CD4-positive, alpha-beta T cell treated with Interferon gamma for 1 hour (primary cell): Measurements from ENCODE around the gene ARHGAP44.

ENCODE experiments used
- DNase-seq: peaks from one replicate; pipeline ENCODE4 v3.0.0-alpha.2; 2020

ARHGAP44 gene

GRCh38 chr17:12907477-12907876 lies 118.2 kb downstream of the ARHGAP44 start:
- DNase-seq: no peak

- DNase-seq: no peak
Measured at GRCh38 chr17:12909046-12909445, 119.7 kb downstream of the ARHGAP44 start.

GRCh38 chr17:12909511-12909910 lies 120.2 kb downstream of the ARHGAP44 start:
- no peak for DNase-seq

- DNase-seq: no peak
Measured at GRCh38 chr17:12911239-12911638, 121.9 kb downstream of the ARHGAP44 start.

- no peak for DNase-seq
Measured at GRCh38 chr17:12917399-12917798, 128.1 kb downstream of the ARHGAP44 start.

GRCh38 chr17:12918142-12918541 lies 128.8 kb downstream of the ARHGAP44 start:
- no peak for DNase-seq

GRCh38 chr17:12922120-12922519 lies 132.8 kb downstream of the ARHGAP44 start:
- no peak for DNase-seq

- DNase-seq: no peak
Measured at GRCh38 chr17:12924614-12925013, 135.3 kb downstream of the ARHGAP44 start.

GRCh38 chr17:12927001-12927400 lies 137.7 kb downstream of the ARHGAP44 start:
- no peak for DNase-seq

- no peak for DNase-seq
Measured at GRCh38 chr17:12927541-12928425, 138.5 kb downstream of the ARHGAP44 start.

GRCh38 chr17:12928736-12929135 lies 139.4 kb downstream of the ARHGAP44 start:
- no peak for DNase-seq

GRCh38 chr17:12936501-12936900 lies 147.2 kb downstream of the ARHGAP44 start:
- no peak for DNase-seq

GRCh38 chr17:12940699-12941098 lies 151.4 kb downstream of the ARHGAP44 start:
- no peak for DNase-seq

GRCh38 chr17:12947047-12947446 lies 157.7 kb downstream of the ARHGAP44 start:
- no peak for DNase-seq

- DNase-seq: no peak
Measured at GRCh38 chr17:12952012-12952411, 162.7 kb downstream of the ARHGAP44 start.

- DNase-seq: no peak
Measured at GRCh38 chr17:12953156-12953555, 163.9 kb downstream of the ARHGAP44 start.

- DNase-seq: no peak
Measured at GRCh38 chr17:12955521-12955920, 166.2 kb downstream of the ARHGAP44 start.

GRCh38 chr17:12958786-12959185 lies 169.5 kb downstream of the ARHGAP44 start:
- DNase-seq: no peak

GRCh38 chr17:12959441-12959840 lies 170.1 kb downstream of the ARHGAP44 start:
- no peak for DNase-seq

- no peak for DNase-seq
Measured at GRCh38 chr17:12961655-12962054, 172.4 kb downstream of the ARHGAP44 start.

GRCh38 chr17:12963505-12963904 lies 174.2 kb downstream of the ARHGAP44 start:
- no peak for DNase-seq

- DNase-seq: no peak
Measured at GRCh38 chr17:12964162-12964561, 174.9 kb downstream of the ARHGAP44 start.

- DNase-seq: no peak
Measured at GRCh38 chr17:12964840-12965239, 175.5 kb downstream of the ARHGAP44 start.

- no peak for DNase-seq
Measured at GRCh38 chr17:12965988-12966387, 176.7 kb downstream of the ARHGAP44 start.

GRCh38 chr17:12966413-12966812 lies 177.1 kb downstream of the ARHGAP44 start:
- DNase-seq: no peak
